ENCODE data around the gene EIF1B.

GRCh38 chr3:40302784-40303183, 6.7 kb upstream of the EIF1B start:
- TF ChIP-seq, protein P1, sequence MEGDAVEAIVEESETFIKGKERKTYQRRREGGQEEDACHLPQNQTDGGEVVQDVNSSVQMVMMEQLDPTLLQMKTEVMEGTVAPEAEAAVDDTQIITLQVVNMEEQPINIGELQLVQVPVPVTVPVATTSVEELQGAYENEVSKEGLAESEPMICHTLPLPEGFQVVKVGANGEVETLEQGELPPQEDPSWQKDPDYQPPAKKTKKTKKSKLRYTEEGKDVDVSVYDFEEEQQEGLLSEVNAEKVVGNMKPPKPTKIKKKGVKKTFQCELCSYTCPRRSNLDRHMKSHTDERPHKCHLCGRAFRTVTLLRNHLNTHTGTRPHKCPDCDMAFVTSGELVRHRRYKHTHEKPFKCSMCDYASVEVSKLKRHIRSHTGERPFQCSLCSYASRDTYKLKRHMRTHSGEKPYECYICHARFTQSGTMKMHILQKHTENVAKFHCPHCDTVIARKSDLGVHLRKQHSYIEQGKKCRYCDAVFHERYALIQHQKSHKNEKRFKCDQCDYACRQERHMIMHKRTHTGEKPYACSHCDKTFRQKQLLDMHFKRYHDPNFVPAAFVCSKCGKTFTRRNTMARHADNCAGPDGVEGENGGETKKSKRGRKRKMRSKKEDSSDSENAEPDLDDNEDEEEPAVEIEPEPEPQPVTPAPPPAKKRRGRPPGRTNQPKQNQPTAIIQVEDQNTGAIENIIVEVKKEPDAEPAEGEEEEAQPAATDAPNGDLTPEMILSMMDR (IDR thresholded peaks at IDR 0.05) = no peak
- TF ChIP-seq POLR2A (IDR thresholded peaks at IDR 0.05) = no peak

All from body of pancreas (tissue), 4 donors.